Skeletal muscle tissue (tissue), 4 donors: ENCODE measurements around the gene RPS6KL1. TPM values are rescaled to one million over a fixed set of nuclear protein-coding genes. Genes with fewer than 3 reads are reported as not detected.
"Not testable (repeated sequence)": the region's sequence is repeated elsewhere in the genome, so short reads cannot be mapped to it uniquely, and the experiment has no call there.

ENCODE experiments used
- H3K27ac ChIP-seq: one replicate; pipeline ENCODE4 v1.7.0; 2013; ENCODE audit warnings: mild to moderate bottlenecking, low read depth, low read length, inconsistent platforms
- H3K27me3 ChIP-seq, 3 donors: one replicate each; pipeline ENCODE4 v1.7.0; 2013; ENCODE audit warnings: low read length in 3 of 3; ENCODE audit not compliant: control insufficient read depth in 3 of 3, insufficient read depth in 3 of 3
- H3K36me3 ChIP-seq, 3 donors: one replicate each; pipeline ENCODE4 v1.7.0; 2013; ENCODE audit warnings: low read length in 3 of 3; ENCODE audit not compliant: control insufficient read depth in 3 of 3, insufficient read depth in 3 of 3
- H3K4me1 ChIP-seq, 3 donors: one replicate each; pipeline ENCODE4 v1.7.0; 2013; ENCODE audit warnings: low read length in 3 of 3, mild to moderate bottlenecking in 3 of 3; ENCODE audit not compliant: control insufficient read depth in 3 of 3, insufficient read depth in 3 of 3
- H3K4me3 ChIP-seq, 3 donors: one replicate each; pipeline ENCODE4 v1.7.0; 2013; ENCODE audit warnings: low read length in 3 of 3
- H3K9ac ChIP-seq, 3 donors: one replicate each; pipeline ENCODE4 v1.7.0; 2013; ENCODE audit warnings: low read length in 3 of 3, mild to moderate bottlenecking in 3 of 3, moderate library complexity in 2 of 3, low read depth in 1 of 3
- H3K9me3 ChIP-seq, 3 donors: one replicate each; pipeline ENCODE4 v1.7.0; 2013; ENCODE audit warnings: low read length in 3 of 3; ENCODE audit not compliant: control insufficient read depth in 3 of 3
- total RNA-seq: library from RNA; depleted of rRNA; stranded (reverse); fragments of >200 nt; gene quantifications from one replicate; pipeline ENCODE4 v1.2.3, GENCODE V29; 2014
- donor health status: Osteomylitis.

The RPS6KL1 gene
- total RNA-seq, 1 donor from 2014 or later = 3.1 TPM

DNA sequence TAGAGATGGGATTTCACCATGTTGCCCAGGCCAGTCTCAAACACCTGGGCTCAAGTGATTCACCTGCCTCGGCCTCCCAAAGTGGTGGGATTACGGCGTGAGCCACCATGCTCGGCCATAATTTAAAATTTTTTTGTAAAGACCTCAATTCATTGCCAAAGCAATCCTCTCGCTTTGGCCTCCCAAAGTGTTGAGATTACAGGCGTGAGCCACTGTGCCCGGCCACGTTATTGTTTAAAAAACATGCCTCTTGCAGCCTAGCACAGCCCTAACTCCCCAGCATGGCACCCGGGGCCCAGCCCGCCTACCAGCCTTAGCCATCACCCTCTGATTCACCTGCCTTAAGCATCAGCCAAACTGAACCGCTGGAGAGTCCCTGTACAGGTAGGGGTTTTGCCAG lies 13.1 kb upstream of the RPS6KL1 start:
- Histone ChIP-seq H3K4me3 (no peak overlapping the region), H3K9ac (no peak overlapping the region), H3K36me3 (no peaks in the 10 kb centered on the region), H3K27ac (no peak overlapping the region), H3K9me3 (no peaks in the 10 kb centered on the region), H3K4me1 (peaks cover 46 to 54% (median 54%) of the 10 kb centered on the region in 3 donors), H3K27me3 (no peaks in the 10 kb centered on the region)

DNA sequence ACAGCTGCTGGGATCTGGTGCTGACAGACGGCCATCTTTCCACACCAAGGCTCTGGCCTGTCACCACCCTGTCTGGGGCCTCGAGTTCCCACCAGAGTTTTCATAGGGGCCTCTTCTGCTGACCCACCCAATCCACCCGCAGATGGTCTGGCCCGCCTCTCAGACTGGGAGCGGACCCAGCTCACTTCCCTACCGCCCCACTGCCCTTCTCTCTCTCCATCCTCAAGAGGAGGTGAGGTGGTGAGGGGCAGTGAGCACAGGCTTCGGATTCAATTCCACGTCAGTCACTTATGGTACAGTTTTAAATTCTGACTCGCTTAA lies 12.3 kb upstream of the RPS6KL1 start:
- no peaks in the 10 kb centered on the region for H3K27me3 ChIP-seq
- H3K9ac ChIP-seq = peak overlapping the region in 2 of 3 donors; percentile 8 to 45
- H3K27ac ChIP-seq = peak overlapping the region; percentile 77
- H3K4me1 ChIP-seq = peaks cover 40 to 50% (median 47%) of the 10 kb centered on the region in 3 donors
- no peaks in the 10 kb centered on the region for H3K9me3 ChIP-seq
- H3K4me3 ChIP-seq = no peak overlapping the region
- no peaks in the 10 kb centered on the region for H3K36me3 ChIP-seq

DNA sequence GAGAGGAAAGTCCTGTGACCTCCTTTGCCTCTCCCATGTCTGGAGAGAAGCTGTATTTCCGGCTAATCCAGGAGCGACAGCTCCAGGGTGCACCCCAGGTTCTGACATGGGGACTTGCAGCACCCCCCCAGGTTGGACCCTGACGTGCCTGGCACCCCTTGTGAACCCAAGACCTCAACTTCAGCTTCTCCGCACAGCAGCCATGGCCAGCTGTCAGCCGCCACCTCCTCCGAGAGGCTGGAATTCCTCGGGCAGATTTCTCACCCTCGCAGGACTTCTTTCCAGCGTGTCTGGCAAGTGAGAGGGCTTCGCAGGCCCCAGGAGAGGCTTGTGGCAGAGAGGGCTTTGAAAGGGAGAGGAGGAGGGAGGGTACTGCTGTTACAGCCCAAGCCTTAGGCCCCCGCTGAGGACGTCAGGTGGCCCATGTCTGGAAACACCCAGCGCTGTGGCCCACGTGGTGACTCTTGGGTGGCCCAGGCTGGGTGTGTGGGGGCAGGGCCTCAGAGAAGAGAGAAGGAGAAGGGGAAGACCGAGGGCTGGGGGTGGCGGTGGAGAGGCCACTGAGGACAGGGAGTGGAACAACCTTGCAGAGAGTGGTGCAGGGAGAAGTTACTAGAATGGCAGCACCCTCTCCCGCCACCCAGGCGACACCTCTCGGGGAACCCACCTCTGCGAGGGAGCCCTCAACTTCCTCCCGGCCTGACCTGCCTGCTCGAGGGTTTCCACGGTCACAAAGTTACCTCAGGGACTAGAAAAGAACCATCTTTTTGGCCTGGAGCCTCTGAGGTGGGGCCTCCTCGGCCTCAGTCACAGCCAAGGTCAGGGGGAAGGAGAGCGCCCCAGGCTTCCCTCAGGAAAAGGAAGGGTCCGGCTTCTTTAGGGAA lies 11.7 kb upstream of the RPS6KL1 start:
- H3K9me3 ChIP-seq = no peaks in the 10 kb centered on the region
- peak overlapping the region in 2 of 3 donors; percentile 42 to 51 for H3K4me3 ChIP-seq
- no peaks in the 10 kb centered on the region for H3K27me3 ChIP-seq
- H3K27ac ChIP-seq = peak overlapping the region; percentile 77
- no peaks in the 10 kb centered on the region for H3K36me3 ChIP-seq
- H3K9ac ChIP-seq = peak overlapping the region; percentile 45 to 60 (median 57)
- H3K4me1 ChIP-seq = peaks cover 34 to 44% (median 41%) of the 10 kb centered on the region in 3 donors

GRCh38 chr14:74934041-74934440 lies 11.0 kb upstream of the RPS6KL1 start:
- Histone ChIP-seq H3K27me3 (no peaks in the 10 kb centered on the region), H3K27ac (peak overlapping the region; percentile 77), H3K4me1 (peaks cover 27 to 37% (median 34%) of the 10 kb centered on the region in 3 donors), H3K9me3 (no peaks in the 10 kb centered on the region), H3K9ac (peak overlapping the region in 2 of 3 donors; percentile 23 to 60), H3K4me3 (peak overlapping the region in 2 of 3 donors; percentile 42 to 51), H3K36me3 (no peaks in the 10 kb centered on the region)

- H3K9me3 ChIP-seq, H3K36me3 ChIP-seq, H3K27me3 ChIP-seq, H3K4me3 ChIP-seq, H3K9ac ChIP-seq: not testable (repeated sequence)
- Histone ChIP-seq H3K4me1 (peaks cover 23 to 32% (median 31%) of the 10 kb centered on the region in 3 donors), H3K27ac (peak overlapping the region; percentile 28)
Observed at GRCh38 chr14:74932936-74933335, 9.9 kb upstream of the RPS6KL1 start.

DNA sequence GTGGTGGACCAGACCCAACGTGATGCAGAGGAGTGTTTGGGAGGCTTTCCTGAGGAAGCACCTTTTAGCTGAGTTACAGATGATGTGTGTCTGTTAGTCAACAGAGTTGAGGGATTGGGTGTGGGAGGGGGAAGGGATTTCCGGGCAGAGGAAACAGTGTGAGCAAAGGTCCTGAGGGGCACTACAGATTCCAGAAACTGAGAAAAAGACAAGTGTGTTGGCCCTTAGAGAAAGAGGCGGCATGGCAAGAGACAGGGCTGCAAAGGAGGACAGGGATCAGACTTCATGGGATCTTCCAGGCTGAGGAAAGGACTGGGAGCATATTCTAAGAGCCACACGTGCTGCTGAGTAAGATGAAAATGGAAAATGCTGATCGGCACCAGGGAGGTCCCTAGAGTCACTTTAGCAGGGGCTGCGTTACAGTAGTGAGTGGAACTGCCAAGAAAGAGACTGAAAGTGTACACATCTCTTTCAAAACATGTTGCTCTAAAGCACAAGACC lies 9.4 kb upstream of the RPS6KL1 start:
- Histone ChIP-seq H3K4me1 (peaks cover 23 to 32% (median 31%) of the 10 kb centered on the region in 3 donors), H3K9me3 (no peaks in the 10 kb centered on the region), H3K27ac (peak overlapping the region; percentile 28), H3K36me3 (no peaks in the 10 kb centered on the region), H3K27me3 (no peaks in the 10 kb centered on the region), H3K4me3 (peak overlapping the region in 1 of 3 donors; percentile 23), H3K9ac (no peak overlapping the region)

GRCh38 chr14:74931744-74932143 lies 8.7 kb upstream of the RPS6KL1 start:
- H3K4me1 ChIP-seq = peaks cover 23 to 32% (median 31%) of the 10 kb centered on the region in 3 donors
- H3K4me3 ChIP-seq, H3K9ac ChIP-seq, H3K9me3 ChIP-seq, H3K36me3 ChIP-seq, H3K27ac ChIP-seq, H3K27me3 ChIP-seq: not testable (repeated sequence)

GRCh38 chr14:74929242-74929641 lies 6.2 kb upstream of the RPS6KL1 start:
- H3K4me1 ChIP-seq = peaks cover 10 to 19% (median 17%) of the 10 kb centered on the region in 3 donors
- no peak overlapping the region for H3K4me3 ChIP-seq
- no peaks in the 10 kb centered on the region for H3K27me3 ChIP-seq
- no peaks in the 10 kb centered on the region for H3K36me3 ChIP-seq
- H3K9ac ChIP-seq = no peak overlapping the region
- H3K9me3 ChIP-seq = no peaks in the 10 kb centered on the region
- no peak overlapping the region for H3K27ac ChIP-seq

DNA sequence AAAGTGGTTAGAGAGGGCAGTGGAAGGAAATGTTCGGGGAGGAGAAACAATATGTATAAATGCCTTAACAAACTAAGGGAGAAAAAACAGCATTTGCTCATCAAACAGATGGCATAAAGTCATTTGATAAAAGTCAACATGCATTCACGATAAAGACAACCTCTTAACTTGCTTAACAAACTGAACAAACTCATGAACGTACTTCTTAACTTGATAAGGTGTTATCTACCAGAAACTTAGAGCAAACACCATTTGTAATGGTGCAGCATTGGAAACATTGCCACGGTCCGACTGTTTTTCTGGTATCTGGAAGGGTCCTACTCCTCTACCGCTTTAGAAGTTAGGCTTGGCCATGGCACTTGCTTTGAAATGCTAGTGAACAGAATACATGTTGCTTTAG lies 4.2 kb upstream of the RPS6KL1 start:
- Histone ChIP-seq H3K9me3 (no peaks in the 10 kb centered on the region), H3K27me3 (no peaks in the 10 kb centered on the region), H3K27ac (no peak overlapping the region), H3K36me3 (no peaks in the 10 kb centered on the region), H3K4me3 (no peak overlapping the region), H3K9ac (no peak overlapping the region), H3K4me1 (peaks cover 6 to 12% (median 7%) of the 10 kb centered on the region in 3 donors)

- Histone ChIP-seq H3K9ac (no peak overlapping the region), H3K4me3 (no peak overlapping the region), H3K4me1 (peaks cover 7 to 16% (median 10%) of the 10 kb centered on the region in 3 donors), H3K27me3 (no peaks in the 10 kb centered on the region), H3K36me3 (peaks cover 4 to 9% (median 5%) of the 10 kb centered on the region in 3 donors), H3K9me3 (no peaks in the 10 kb centered on the region), H3K27ac (no peak overlapping the region)
Observed at GRCh38 chr14:74924061-74924460, 1.0 kb upstream of the RPS6KL1 start.
